Measurements from ENCODE around the gene COLEC11. TPM values are rescaled to one million over a fixed set of nuclear protein-coding genes. Genes with fewer than 3 reads are reported as not detected.

Gene COLEC11
- total RNA-seq, 2 experiments from 2014 or later = 0.47 TPM; not detected in 1

GRCh38 chr2:3604207-3604877, 9.4 kb downstream of the COLEC11 start:
- ChIA-PET CTCF (no interaction called here), POLR2A (no interaction called here)
- Histone ChIP-seq H3K27ac (ENCODE audit: low read depth in 1 of 2, low read length in 2 of 2) (no peak overlapping the region), H3K36me3 (ENCODE audit: insufficient read depth, low read length) (no peaks in the 10 kb centered on the region), H3K27me3 (ENCODE audit: control insufficient read depth in 1 of 2, insufficient read depth in 2 of 2, low read length in 2 of 2) (no peaks in the 10 kb centered on the region), H3K4me1 (ENCODE audit: insufficient read depth, low read length) (peaks cover 6% of the 10 kb centered on the region), H3K4me3 (ENCODE audit: low read length) (no peak overlapping the region), H3K9me3 (ENCODE audit: control insufficient read depth in 1 of 2, insufficient read depth in 1 of 2, low read length in 2 of 2) (no peaks in the 10 kb centered on the region)
- no peak overlapping the region for H3K27ac Mint-ChIP-seq
- intact Hi-C loops (cut with DNase I, micrococcal nuclease) = no loop called here
- H3K4me3 Mint-ChIP-seq = no peak overlapping the region
- no peak for ATAC-seq (ENCODE audit: poor library complexity)
- no peak for TF ChIP-seq CTCF (IDR thresholded peaks at IDR 0.05)
- no peaks in the 10 kb centered on the region for H3K9me3 Mint-ChIP-seq
- no peaks in the 10 kb centered on the region for H3K36me3 Mint-ChIP-seq (ENCODE audit: low read depth)
- peaks cover 7% of the 10 kb centered on the region for H3K4me1 Mint-ChIP-seq (ENCODE audit: low read depth)
- DNase-seq = peak in 1 of 14 experiments; percentile 4
- H3K27me3 Mint-ChIP-seq = no peaks in the 10 kb centered on the region

- ChIA-PET CTCF (no interaction called here), POLR2A (no interaction called here)
- no peak for ATAC-seq (ENCODE audit: poor library complexity)
- intact Hi-C loops (cut with DNase I, micrococcal nuclease) = no loop called here
- peaks cover 6% of the 10 kb centered on the region for H3K4me1 ChIP-seq (ENCODE audit: insufficient read depth, low read length)
- no peak overlapping the region for H3K27ac ChIP-seq (ENCODE audit: low read depth in 1 of 2, low read length in 2 of 2)
- H3K36me3 ChIP-seq (ENCODE audit: insufficient read depth, low read length) = no peaks in the 10 kb centered on the region
- H3K9me3 Mint-ChIP-seq = no peaks in the 10 kb centered on the region
- H3K27me3 Mint-ChIP-seq = no peaks in the 10 kb centered on the region
- H3K27me3 ChIP-seq (ENCODE audit: control insufficient read depth in 1 of 2, insufficient read depth in 2 of 2, low read length in 2 of 2) = no peaks in the 10 kb centered on the region
- no peaks in the 10 kb centered on the region for H3K9me3 ChIP-seq (ENCODE audit: control insufficient read depth in 1 of 2, insufficient read depth in 1 of 2, low read length in 2 of 2)
- H3K4me3 Mint-ChIP-seq = peak overlapping the region; percentile 30
- no peaks in the 10 kb centered on the region for H3K36me3 Mint-ChIP-seq (ENCODE audit: low read depth)
- no peak overlapping the region for H3K4me3 ChIP-seq (ENCODE audit: low read length)
- H3K27ac Mint-ChIP-seq = no peak overlapping the region
- peaks cover 7% of the 10 kb centered on the region for H3K4me1 Mint-ChIP-seq (ENCODE audit: low read depth)
- no peak for TF ChIP-seq CTCF (IDR thresholded peaks at IDR 0.05)
- peak in 11 of 14 experiments; percentile 11 to 72 (median 34) for DNase-seq
Observed at GRCh38 chr2:3604991-3605961, 10.4 kb downstream of the COLEC11 start.

DNA sequence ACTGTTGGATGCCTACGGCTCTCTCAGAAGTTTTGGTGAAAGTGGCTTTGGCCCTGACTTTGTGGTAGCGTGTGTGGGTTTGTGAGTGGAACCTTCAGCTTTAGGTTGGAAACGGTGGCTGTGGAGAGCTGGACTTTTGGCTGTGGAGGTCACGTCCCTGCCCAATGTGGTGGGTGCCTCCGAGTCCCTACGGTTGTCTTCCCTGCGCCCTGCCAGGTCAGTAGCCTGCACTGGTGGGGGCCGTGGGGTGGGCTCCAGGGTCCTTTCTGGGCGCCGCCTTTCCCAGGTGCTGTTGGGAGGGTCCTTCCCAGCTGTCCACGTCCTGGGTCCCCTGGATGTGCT, 11.1 kb downstream of the COLEC11 start:
- Mint-ChIP-seq H3K9me3 (no peaks in the 10 kb centered on the region), H3K27ac (no peak overlapping the region), H3K4me3 (no peak overlapping the region), H3K27me3 (no peaks in the 10 kb centered on the region), H3K4me1 (ENCODE audit: low read depth) (peaks cover 7% of the 10 kb centered on the region), H3K36me3 (ENCODE audit: low read depth) (no peaks in the 10 kb centered on the region)
- H3K4me3 ChIP-seq (ENCODE audit: low read length) = no peak overlapping the region
- intact Hi-C loops (cut with DNase I, micrococcal nuclease) = no loop called here
- no peak for ATAC-seq (ENCODE audit: poor library complexity)
- DNase-seq = no peak
- H3K27ac ChIP-seq (ENCODE audit: low read depth in 1 of 2, low read length in 2 of 2) = no peak overlapping the region
- TF ChIP-seq CTCF (IDR thresholded peaks at IDR 0.05) = no peak
- ChIA-PET POLR2A (no interaction called here), CTCF (no interaction called here)
- H3K9me3 ChIP-seq (ENCODE audit: control insufficient read depth in 1 of 2, insufficient read depth in 1 of 2, low read length in 2 of 2) = no peaks in the 10 kb centered on the region
- no peaks in the 10 kb centered on the region for H3K36me3 ChIP-seq (ENCODE audit: insufficient read depth, low read length)
- H3K4me1 ChIP-seq (ENCODE audit: insufficient read depth, low read length) = peaks cover 6% of the 10 kb centered on the region
- no peaks in the 10 kb centered on the region for H3K27me3 ChIP-seq (ENCODE audit: control insufficient read depth in 1 of 2, insufficient read depth in 2 of 2, low read length in 2 of 2)
